ENCODE data around the gene COG5. TPM values are rescaled to one million over a fixed set of nuclear protein-coding genes. Genes with fewer than 3 reads are reported as not detected.

COG5 gene
- total and polyA plus RNA-seq, 2 experiments from 2014 or later = 15.4 to 36.5 TPM

DNA sequence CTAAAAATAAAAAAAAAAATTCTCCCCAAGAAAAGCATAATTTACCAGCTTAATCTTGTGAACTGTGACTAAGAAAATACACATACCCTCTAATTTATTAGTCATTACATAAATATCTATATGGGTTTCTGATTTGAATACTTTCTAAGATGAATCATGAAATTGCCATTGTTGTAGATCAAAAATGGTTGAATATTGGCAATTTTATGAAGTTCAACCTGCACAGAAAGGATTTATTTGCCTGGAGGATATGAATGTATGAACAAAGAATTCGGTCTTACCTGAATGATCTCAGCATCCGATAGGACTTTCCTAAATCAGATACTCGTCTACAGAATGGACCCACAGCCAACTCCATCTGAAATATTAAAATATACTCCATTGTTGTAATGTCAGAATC, 333.4 kb downstream of the COG5 start:
- ATAC-seq (no peak), DNase-seq (ENCODE audit: low spot score) (no peak)
- no peak overlapping the region for H3K4me3 Mint-ChIP-seq
- no peaks in the 10 kb centered on the region for H3K27me3 Mint-ChIP-seq (ENCODE audit: insufficient read depth, low read depth, poor library complexity)
- H3K9me3 Mint-ChIP-seq = no peaks in the 10 kb centered on the region
- no peaks in the 10 kb centered on the region for H3K27me3 ChIP-seq (ENCODE audit: insufficient read depth)
- peaks cover 12% of the 10 kb centered on the region; the same call in 1 of the 2 replicates for H3K4me1 ChIP-seq (ENCODE audit: insufficient read depth)
- no peaks in the 10 kb centered on the region for H3K36me3 ChIP-seq (ENCODE audit: insufficient read depth)
- TF ChIP-seq ZNF331 (CRISPR knock-in tag; IDR thresholded peaks at IDR 0.05; ENCODE audit: low read depth) (no peak), JUNB (IDR thresholded peaks at IDR 0.05; ENCODE audit: unreplicated experiment) (no peak), EZH2 (IDR thresholded peaks at IDR 0.05; ENCODE audit: low read depth, unreplicated experiment) (no peak), EZH2phosphoT487 (IDR thresholded peaks at IDR 0.05; ENCODE audit: unreplicated experiment) (no peak), NANOG (IDR thresholded peaks at IDR 0.05; ENCODE audit: borderline replicate concordance) (no peak), POLR2AphosphoS5 (IDR thresholded peaks at IDR 0.05; ENCODE audit: low read depth) (no peak), ZNF462 (CRISPR knock-in tag; IDR thresholded peaks at IDR 0.05) (no peak), ZNF114 (CRISPR knock-in tag; IDR thresholded peaks at IDR 0.05) (no peak), REST (IDR thresholded peaks at IDR 0.05; ENCODE audit: unreplicated experiment) (no peak)
- TF ChIP-seq, protein P1, sequence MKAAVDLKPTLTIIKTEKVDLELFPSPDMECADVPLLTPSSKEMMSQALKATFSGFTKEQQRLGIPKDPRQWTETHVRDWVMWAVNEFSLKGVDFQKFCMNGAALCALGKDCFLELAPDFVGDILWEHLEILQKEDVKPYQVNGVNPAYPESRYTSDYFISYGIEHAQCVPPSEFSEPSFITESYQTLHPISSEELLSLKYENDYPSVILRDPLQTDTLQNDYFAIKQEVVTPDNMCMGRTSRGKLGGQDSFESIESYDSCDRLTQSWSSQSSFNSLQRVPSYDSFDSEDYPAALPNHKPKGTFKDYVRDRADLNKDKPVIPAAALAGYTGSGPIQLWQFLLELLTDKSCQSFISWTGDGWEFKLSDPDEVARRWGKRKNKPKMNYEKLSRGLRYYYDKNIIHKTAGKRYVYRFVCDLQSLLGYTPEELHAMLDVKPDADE (IDR thresholded peaks at IDR 0.05) = no peak
- no peak overlapping the region for H3K27ac ChIP-seq (ENCODE audit: low read depth)
- H3K36me3 Mint-ChIP-seq (ENCODE audit: low read depth) = no peaks in the 10 kb centered on the region; the same call in 2 of the 3 replicates
- no peak overlapping the region for H3K4me2 ChIP-seq
- H2AFZ ChIP-seq = no peak overlapping the region
- no peak overlapping the region for H3K4me3 ChIP-seq
- no peak overlapping the region for H3K27ac Mint-ChIP-seq
- peaks cover 29% of the 10 kb centered on the region for H3K4me1 Mint-ChIP-seq
- no peaks in the 10 kb centered on the region for H4K20me1 ChIP-seq (replicated peaks; ENCODE audit: insufficient read depth)
- H3F3A ChIP-seq (replicated peaks; ENCODE audit: low read depth) = no peaks in the 10 kb centered on the region
- no peaks in the 10 kb centered on the region for H3K79me2 ChIP-seq (replicated peaks; ENCODE audit: insufficient read depth)
- no peaks in the 10 kb centered on the region for H3K9me2 ChIP-seq (ENCODE audit: insufficient read depth)
